Colon (tissue), 2 donors: Measurements from ENCODE around the gene PPP1R16B.

Experiments used
- FAIRE-seq: peaks from 2 replicates; lab custom pipeline; 2012; peaks lifted over from hg19 to GRCh38; lab: Jason Lieb, UNC
- donor health status: control.
- donor health status: control.

The PPP1R16B gene

DNA sequence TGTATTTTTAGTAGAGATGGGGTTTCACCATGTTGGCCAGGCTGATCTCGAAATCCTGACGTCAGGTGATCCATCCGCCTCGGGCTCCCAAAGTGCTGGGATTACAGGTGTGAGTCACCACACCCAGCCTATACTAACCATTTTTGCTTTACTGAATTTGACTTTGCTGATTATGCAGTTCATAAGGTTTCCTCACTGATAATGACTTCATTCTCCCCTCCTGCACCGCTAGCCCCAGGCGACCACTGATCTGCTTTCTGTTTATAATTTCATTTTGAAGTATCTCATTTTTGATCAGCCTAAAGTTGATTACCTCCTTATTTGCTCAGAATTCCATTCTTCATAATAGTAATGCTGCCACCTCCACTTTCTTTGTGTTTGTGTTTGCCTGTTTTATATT, 72.0 kb downstream of the PPP1R16B start:
- no peak for FAIRE-seq

DNA sequence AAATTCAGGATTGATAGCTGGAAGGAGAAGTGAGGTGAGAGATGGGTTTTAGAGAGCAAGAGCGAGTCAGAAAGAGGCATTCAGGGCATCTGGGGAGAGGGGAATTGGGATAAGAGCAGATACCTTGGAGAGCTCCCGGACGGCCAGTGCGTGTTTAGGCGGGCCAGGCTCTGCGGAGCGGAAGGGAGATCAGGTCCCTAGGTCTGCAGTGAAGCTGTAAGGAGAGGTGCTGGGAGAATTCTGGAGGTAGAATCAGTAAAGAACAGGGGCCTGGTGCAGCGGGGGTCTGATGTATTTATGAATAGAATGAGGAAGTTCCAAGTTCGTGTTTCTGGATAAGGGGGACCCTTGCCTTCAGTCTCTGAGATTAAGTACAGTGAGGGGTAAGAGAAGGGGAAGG, 73.4 kb downstream of the PPP1R16B start:
- no peak for FAIRE-seq

DNA sequence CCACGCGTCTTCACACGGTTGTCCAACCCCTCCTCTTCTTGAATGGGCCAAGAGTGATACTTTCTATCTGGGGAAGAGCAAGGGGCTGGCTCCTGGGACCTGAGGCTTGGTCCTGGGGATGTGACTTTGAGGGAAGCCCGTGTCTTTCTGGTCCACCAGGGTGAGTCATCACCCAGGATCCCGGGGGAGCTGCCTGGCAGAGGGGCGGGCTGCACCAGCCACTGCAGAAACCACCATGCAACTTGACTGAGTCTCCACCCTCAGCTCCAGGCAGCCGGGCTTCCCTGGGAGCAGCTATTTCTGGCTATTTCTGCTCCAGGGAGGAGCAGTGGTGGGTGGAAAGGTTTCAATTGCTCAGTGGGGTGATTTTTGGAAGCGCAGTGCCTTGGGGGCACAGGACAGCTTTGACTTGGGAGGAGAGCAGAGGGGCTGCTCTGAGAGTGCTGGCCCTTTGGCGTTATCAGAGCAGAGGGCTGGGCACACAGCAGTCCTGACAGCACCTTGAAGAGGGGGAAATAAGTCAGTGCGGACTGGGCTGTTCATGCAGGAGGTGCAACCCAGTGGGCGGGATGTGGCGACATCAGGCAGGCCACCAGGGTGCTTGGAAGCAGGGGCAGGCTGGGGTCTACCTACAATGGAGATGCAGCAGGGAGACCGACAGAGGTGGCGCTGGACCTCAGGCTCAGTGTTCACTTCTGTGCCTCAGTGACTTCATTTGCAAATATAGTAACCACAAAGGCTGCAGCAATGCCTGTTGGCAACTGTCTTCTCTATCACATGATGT, 75.6 kb downstream of the PPP1R16B start:
- FAIRE-seq = no peak

DNA sequence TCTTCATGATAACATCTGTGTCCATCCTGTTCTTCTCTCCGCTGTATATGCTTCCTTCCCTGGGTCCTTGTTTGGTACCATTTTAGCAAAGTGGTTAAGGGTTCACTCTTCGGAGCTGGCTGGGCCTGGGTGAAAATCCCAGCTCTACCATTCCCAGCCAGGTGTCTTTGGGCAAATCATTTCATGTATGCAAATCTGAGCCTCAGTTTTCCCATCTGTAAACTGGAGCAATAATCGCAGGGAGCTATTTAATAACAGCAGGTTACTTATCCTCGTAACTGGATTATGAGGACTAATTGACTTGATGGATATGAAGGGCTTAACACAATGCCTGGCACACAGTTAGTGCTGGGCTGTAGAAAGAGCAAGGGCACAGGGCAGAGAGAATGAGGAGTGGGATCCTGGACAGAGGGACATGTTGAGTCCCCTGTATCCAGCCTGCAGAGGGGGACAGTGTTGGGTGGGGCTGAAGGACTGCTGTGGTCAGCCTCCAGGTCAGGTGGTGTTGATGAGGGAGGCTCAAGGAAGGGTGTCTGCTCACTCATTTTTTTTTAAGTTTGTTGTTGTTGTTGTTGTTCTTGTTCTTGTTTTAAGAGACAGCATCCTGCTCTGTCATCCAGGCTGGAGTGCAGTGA, 76.4 kb downstream of the PPP1R16B start:
- FAIRE-seq = no peak

DNA sequence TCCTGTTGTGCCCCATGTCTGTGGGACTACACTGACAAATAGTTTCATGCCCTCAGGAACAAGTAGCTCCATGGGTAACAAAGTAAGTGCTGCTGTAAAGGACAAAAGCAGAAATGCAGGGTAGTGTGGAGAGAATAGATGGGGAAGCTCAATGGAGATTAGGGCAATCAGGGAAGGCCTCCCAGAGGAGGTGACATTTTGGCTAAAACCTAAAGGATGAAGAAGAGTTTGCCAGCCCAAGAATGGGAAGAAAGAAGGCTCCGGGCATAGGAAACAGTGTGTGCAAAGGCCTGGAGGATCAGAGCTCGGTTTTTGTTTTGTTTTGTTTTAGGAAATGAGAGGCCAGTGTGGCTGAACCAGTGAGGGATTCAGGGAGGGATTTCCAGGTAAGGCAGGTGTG, 77.1 kb downstream of the PPP1R16B start:
- FAIRE-seq = no peak

DNA sequence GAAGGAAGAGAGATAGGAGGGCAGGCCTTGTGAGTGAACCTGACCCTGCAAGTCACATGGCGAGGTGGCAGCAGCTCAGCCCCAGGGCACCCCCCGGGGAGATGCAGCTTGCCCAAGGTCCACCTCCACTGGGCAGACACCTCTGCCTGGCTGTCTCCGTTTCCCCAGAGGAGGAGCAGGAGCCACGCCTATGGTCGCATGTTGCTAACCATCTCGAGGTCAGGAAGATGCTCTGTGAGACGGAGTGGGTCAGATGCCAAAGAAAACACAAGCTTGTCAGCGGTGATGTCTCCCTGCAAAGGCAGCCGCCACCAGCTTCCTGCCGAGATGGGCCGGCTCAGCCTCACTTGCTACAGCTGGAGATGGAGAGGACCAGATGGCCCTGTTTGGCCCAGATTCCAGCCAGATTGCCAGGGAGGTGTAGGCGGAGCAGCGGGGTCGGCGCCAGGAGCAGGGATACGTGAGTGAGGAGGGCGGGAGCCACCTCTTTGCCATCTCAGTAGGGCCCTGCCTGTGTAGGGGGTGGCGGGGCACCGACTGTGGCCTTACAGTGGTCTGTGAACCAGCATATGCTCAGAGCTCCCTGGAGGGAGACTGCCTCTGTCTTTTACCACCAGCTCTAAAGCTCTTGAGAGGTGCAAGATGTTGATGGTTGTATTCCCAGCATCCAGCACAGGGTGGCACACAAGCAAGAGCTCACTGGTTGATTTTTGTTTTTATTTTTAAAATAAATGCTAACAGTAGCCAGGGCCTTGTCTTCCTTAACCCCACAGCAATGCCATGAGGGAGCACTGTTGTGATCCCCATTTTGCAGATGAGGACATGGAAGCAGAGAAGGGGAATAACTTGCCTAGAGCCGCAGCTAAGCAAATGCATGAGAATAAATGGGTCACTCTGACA, 77.8 kb downstream of the PPP1R16B start:
- FAIRE-seq = no peak

DNA sequence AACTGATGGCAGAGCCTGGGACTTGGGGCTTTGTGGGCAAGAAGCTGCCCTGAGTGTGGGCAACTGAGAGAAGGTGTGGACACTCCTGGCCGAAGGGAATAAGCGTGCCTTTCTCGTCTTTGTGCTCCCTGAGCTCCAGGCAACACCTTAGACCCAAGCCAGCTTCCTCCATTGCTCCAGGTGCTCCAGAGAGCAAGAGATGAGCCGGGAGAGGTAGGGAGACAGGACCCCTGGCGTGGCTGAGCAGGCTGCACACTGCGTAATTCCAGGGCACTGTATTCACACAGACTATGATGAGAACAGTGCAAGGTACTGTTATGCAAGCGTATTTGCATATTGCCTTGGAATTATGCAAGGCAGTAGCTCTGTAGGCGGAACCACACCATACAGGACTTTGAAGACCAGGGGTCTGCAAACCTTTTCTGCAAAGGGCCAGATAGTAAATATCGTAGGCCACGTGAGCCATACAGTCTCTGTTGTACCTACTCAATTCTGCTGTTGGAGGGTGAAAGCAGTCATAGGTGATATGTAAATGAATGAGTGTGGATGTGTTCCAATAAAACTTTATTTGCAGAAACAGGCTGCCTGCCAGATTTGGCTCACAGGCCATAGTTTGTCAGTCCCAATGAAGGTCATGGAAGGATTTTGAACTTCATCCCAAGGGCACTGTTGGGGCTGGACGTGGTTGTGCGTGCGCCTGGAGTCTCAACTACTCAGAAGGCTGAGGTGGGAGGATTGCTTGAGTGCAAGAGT, 78.7 kb downstream of the PPP1R16B start:
- no peak for FAIRE-seq

DNA sequence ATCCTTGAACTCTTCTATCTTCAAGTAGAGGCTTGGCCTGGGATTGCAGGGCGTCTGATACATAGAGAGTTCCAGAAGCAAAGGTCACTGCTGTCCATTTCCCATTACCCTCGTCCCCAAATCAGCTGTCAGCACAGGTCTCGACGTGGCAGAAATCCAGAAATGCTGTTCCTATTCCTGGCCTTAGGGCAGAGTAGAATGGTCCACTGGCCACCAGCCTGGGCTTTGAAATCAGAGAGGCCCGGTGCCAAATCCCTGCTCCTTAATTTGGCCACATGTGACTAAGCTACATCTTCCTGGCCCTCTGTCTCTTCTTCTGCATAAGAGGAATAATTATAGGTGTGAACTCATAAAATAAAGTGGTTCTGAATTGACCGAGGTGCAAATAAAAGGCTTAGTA, 79.9 kb downstream of the PPP1R16B start:
- no peak for FAIRE-seq

DNA sequence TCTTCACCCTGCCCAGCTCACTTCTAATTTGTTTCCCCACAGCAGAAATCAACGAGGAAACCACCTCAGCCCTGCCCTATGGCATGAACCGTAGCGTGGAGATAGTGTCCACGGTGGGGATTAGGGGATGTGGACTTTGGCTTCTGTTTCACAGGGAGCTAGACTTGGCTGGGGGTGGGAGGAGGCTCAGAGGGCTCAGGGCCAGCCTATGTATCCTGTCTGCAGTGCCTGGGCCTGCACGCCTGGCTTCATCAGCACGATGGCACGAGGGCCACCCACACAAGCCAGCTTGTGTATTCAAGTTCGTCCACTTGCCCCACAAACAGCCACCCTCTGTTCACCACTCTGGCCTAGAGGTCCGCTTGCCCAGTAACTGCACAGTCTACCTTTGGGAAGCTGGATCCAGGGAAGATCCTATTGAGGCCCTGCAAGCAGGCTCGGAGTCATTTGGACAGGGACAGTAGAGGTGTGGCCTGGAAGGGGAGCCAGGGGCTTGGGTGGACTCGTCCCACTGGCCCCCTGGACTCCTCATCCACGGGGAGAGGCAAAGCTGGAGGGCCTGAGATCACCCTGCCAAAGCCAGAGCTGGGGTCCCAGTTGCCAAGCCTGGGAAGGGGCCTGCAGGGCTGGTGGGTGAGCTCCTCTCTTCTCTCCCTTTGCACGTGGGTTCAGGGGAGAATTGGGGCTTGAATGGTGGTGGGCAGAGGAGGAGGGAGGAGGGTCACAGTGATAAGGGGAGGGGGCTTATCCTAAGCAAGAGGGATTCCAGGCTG, 82.7 kb downstream of the PPP1R16B start:
- FAIRE-seq = no peak

DNA sequence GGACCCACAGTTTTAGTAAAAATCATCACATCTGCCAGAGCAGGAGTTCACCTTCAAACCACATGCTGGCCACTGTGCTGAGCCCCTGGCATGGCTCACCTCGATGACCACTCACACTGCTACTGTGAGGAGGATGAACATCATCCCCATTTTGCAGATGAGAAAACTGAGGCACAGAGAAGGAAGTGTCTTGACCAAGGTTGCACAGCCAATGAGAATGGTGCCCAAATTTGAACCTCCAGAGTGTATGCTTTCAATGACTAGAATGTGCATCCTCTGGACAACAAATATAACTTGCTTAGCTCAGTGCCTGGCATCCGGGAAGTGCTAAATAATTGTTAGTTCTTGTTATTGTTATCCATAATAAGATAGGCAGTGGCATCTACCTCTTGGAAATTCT, 83.6 kb downstream of the PPP1R16B start:
- FAIRE-seq = no peak

DNA sequence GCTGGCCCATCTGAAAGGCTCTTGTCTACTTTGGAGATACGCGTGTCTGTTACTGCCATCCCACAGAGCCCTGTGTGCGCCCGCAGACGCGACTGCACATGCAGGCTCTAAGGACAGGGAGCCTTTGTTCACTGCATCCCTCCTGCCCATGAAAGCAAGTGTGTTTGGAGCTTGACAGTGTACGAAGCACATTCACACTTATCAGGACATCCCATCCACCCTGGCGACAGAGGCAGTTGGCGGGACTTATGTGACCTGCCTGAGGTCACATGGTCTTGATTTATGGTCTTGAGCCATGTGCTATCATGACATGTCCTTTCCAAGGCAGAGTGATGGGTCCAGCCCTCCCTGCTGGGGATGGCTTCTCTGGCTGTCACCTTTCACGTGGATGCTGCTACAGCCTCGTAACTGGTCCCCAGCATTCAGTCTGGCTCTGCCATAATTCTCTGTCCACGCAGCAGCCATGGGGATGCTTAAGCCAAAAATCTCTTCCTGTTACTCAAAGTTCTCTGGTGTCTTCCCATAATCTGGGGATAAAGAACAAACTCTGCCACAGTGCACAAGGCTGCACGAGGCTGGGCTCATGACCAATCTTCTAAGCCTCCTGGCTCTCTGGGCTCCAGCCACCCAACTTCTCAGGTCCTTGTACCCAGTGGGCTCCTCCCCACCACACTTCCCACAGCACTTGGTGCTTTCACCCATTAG, 84.4 kb downstream of the PPP1R16B start:
- no peak for FAIRE-seq

DNA sequence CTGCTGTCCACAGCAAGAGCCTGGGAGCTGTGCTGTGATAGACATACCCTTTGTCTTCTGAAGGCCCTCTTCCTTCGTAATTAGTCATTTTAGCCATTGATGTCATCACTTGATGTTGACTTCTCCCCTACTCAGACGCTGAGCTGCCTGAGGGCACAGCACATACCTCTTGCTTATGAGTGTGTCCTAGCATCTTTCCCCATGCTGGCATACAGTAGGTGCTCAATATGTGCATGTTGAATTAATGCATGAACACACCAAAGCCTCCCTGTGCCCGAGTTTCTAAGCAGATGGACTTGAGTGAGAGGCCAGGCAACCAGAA, 85.0 kb downstream of the PPP1R16B start:
- FAIRE-seq = no peak

DNA sequence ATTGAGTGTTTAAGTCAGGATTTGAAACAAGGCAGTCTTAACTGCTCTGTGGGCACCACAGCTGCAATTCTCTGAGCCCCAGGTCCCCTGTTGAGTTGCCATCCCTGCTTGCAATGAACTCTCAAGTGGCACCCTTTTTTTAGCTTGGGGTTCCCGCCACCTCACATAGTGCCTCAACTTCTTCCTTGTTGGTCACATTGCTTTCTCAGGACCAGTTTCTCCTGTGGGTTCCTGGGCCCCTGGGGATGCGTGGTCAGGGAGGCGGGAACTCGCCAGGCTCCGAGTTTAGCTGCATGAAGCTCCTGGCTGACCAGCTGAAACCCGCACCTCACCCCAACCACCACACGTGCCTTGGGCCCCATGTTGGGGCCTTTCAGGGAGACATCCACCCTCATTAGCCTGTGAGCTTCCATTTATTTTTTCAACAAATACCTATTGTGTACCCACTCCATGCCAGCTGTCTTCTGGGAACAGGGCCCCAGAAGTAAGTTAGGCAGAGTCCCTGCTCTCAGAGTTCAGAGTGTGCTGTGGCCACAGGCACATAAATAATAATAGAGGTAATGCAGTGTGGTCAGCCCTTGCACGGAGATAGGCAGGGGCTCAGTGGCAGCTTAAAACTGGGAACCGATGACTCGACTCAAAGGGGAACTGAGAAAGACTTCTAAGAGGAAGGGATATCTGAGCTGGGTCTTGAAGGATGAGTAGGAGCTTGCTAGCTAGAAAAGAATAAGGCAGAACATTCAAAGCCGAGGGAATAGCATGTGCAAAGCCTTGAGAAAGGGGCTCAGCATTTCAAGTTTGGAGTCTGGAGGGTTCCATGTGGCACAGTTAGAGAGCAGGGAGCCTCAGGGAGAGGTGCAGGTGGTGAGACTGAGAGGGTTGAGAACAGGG, 86.8 kb downstream of the PPP1R16B start:
- FAIRE-seq = no peak

DNA sequence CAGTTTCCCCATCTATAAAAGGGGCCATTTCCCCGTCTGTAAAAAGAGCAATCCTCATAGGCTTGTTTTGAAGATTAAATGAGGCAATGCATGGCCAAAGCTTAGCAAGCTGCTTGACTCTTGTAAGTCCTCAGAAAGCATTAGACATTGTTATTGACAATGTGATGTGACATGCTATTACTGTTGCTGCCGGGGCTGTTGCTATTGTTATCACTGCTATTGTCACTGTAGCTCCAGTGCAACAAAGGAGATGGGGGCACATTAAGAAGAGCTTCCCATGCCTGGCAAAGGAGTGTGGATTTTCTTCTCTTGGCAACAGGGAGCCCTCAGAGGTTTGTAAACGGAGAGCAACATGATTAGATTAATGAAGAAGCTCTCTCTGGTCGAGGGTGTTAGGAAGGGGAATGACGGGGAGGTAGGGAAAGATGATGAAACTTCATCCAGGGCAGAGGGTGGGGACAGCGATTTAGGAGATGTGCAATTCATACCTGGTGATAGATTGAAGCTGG, 87.6 kb downstream of the PPP1R16B start:
- no peak for FAIRE-seq

DNA sequence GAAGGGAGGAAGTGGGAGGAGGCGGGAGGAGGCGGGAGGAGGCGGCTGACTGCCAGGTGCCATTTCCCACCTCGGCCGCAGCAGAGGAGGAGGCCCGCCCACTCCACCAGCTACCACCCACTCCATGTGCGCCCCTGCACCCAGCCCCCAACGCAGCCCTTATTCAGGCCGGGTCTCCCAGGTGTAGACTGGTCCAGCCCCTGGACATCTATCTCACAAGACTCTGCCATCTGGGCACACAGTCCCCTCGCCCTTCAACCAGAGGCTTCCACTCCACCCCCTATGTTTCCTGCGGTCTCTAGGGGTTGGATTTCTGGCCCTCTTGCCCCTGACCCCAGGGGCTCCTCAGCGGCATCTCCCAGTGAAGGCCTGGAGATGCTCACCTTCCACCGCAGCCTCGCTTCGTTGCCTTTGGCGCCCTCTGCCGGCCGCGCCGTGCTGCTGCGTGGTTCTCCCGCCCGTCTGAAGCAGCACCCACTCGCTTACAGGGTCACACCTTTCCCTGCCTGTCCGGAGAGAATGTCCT, 88.1 kb downstream of the PPP1R16B start:
- no peak for FAIRE-seq

DNA sequence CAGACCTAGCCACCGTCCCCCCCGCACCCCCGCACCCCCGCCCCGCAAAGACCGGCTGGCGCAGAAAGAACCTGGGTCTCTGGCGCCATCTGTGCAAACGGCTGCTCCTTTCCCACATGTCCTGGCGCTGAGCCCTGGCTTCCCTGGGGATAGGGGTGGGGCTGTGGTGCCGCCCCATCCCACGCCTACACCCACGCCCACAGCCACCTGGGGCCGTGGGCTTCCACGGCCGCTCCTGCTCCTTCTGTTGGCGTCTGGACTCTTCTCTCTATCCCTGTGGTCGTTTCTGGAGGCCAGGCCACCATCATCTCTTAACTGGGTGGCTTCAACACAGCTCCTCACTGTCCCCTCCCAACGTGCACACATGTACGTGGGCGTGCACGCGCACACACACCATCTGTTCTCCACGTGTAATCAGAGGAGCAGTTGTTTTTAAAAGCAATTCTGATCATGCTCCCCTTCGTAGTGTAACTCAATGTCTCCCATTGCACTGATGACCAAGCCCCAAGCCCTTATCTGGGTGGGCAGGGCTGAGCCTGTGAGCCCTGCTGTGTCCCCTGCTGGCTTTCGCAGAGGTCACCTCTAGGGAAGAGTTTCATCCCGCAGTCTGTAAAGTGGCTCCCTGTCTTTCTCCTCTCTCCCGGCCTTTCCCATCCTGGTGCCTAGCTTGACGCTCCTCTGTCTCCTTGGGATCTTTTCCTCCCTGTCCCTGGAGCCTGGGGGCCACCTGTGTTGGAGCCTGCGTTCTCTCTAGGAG, 88.8 kb downstream of the PPP1R16B start:
- FAIRE-seq = no peak

DNA sequence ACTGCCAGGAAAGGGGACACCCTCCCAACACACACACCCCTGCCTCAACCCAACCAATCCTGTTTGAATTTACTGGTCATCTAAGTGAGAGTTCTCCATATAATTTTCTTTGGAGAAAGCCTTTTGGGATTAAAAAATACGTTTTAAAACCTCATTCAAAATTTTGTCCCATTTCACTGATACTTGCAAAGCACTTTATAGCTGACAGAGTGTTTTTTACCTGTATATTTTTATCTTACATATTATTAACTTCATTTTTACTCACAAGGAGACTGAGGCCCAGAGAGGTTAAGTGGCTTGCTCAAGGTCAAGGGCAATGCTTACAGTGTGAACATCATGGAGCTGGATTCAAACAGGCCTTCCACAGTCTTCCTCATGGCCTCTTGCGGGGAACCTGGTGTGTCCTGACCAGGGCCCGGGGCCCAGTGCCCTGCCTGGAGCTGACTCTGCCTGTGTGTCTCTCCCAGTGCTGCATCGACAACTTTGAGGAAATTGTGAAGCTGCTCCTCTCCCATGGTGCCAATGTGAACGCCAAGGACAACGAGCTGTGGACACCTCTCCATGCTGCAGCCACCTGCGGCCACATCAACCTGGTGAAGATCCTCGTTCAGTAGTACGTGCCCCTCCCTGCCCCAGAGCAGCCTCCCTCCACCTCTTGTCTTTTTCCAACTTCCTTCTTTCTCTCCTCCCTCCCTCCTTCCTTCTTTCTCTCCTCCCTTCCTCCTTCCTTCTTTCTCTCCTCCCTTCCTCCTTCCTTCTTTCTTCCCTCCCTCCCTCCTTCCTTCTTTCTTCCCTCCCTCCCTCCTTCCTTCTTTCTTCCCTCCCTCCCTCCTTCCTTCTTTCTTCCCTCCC, 89.8 kb downstream of the PPP1R16B start:
- FAIRE-seq = no peak
